Amniotic epithelial cell (primary cell): ENCODE results near the gene STXBP6.
"Not testable (repeated sequence)": the region's sequence is repeated elsewhere in the genome, so short reads cannot be mapped to it uniquely, and the experiment has no call there.

Experiments used
- DNase-seq: peaks from one replicate; pipeline ENCODE4 v3.0.0-alpha.2; 2010; ENCODE audit warnings: low read depth

Gene STXBP6

DNA sequence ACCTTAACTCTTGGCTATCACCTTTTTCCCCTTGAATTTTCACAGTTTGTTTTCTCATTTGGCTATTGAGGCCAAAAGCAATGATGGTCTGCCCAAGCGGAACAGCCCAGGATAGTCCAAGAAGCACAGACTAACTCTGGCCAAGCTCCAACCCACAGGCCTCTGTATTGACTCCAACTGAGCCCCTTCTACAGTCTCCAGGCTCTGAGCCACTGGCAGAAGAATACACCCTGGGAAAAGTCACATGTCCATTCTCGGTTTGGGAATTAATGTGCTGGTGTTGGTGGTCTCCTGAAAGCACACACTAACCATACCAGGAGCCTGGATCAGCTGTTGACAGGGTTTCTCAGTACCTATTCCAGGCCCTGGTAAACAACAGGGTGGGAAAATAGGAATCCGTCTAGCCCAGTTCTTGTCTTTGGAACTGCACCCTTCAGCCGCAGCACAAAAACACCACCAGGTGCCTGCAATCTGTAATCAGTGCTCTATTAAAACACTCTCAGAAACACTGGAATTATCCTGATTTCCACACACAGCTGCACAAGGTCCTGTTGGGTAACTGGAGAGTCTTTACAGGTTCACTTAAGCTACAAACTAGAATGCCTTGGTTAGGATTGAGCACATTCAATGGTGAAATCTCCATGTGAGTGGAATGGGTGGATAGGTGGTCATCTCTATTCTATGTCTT, 63.6 kb downstream of the STXBP6 start:
- DNase-seq, result peak; percentile 34

DNA sequence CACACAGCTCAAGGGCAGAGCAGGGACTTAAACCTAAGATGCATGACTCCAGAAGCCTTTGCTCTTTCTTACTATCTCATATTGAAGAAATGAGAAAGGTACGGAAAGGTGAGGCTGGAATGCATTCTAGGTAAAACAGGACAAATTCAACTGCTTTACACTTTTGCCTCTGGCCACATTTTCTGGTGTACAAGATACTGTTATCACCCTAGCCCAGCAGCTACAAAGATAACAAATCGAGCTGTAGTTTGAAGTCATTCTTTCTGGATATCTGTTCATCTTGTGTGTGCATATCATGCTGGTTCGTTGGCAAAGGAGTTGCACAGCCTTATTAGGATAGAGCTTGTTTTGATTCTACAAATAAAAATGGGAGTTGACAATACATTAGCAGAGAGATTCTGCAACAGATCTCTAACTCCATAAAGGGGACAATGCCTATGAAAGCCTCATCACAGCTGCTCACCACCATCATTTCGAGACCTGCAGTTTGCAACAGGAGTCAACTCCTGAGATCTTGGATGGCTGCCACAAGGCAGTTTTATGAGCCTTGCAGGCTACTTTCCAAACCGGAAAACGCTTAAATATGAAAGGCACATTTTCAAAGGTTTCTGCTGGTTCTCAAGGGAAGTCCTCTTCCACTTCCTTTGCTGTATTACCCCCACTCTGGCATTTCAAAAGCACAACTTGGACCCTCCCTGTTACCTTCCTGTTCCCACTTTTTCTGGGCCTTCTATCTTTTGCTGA, 64.9 kb downstream of the STXBP6 start:
- peak; percentile 49 for DNase-seq

DNA sequence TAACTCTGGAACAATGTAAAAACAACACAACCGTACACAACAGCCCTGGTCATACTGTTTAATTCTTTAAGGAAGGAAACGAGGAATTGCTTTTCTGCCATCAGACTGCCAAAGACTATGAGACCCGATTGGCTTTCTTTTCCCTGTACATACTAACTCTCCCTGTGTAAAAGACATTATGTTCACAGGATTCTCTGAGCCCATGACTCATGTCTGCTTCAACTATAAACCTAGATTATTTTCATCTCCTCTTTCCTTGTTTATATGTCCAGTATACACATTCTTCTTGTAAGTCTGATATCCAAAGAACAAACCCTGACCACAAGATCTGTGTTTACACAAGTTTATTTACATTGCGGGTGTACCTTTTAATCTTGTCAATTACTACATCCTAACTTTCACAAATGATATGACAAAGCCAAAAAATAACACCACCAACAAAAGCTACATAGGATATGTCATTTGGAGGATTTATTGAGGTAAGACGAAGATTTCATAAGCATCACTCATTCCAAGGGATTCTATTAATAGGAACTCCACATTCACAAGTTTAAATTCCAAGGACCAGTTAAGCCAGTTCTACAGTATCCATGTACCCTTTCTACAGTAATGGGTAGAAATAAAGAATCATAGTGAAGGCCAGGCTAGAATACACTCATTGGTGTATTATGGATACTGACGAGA, 67.3 kb downstream of the STXBP6 start:
- peak; percentile 99 for DNase-seq

DNA sequence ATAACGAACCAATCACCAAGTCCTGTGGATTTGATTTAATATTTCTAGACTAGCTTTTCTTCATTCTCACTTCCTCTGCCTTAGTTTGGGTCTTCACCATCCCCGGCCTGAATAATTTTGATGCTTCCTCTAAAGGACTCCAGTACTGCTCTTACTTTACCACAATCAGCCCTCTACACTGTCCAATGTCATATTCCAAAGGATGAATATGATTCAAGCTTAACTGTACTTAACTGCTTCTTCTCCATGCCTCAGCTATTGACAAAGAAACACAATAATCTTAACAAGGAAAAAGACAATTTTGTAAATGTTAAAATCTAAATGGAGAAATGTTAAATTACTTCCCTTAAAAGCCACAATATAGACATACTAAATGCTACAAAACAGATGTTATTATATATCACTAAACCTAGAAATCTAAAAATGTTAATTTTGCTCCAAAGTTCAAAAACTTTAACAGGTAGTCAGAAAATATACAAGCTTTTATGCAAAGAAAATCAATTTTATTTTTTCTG, 70.2 kb downstream of the STXBP6 start:
- DNase-seq, result no peak

DNA sequence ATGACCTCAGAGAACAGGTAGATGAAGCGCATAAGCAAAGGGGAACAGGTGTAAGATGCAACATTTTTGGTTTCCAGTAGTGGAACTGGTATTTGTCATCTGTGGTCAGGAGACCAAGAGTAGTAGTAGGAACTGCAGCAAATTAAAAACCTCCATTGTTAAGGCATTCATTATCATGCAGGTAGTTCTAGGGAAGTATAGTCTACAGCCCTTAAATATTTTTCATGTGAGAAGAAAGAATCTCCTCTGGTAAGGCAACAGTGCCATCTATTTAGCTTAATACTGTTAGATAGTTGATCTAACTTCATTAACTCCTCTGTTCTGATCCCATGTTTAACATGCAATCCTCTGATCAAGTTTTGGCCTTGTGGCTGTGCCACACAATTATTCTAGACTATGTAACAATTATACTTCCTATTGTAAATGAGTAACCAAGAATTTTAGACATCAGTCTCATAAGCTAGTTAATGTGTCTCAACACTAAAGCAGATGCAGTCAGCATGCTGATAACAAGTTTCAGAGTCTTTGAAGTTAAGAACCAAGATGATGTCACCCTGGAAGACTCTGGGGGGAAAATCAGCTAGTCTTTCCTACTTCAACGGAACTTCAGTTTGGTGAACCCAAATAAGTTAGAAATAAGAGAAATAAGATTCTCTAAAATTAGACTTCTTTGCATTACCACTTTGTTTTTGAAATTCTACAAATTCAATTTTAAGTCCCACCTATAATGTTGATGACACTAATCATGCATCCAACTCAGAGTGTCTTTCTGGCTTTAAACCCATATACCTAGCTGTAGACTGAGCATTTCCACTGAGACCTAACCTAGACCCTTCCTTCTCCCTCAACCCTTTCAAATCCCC, 70.9 kb downstream of the STXBP6 start:
- DNase-seq, result peak; percentile 87

DNA sequence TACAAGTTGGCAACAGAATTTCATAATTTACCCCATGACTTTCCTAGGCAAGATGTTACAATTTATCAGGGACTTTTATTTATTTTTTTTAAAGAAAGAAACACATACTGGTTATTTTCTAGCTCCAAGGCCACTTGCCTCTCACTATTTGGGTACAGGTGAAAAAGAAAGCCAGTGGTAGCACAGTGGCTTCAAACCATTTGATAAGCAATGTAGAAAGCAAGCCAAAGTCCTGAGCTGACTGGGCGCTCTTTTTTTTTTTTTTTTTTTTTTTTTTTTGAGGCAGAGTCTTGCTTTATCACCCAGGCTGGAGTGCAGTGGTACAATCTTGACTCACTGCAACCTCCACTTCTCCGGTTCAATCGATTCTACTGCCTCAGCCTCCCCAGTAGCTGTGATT, 73.3 kb downstream of the STXBP6 start:
- DNase-seq, result no peak

DNA sequence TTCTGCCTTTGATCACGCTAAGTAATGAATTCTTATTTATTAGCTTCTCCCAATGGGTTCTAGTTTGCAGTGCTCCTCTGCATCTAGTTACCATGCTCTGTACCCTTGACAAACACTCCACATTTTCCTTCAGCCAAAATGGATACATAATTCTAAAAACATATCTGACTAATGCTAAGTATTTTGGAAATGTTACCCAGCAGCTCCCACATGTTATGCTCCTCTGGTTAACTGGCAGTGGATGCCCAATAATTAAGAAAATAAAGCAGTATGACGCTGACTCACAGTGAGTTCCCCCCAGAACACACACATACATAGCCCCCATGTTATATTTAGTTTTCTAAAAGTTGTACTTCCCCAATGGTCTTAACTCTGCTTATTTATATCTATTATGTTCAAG, 74.6 kb downstream of the STXBP6 start:
- no peak for DNase-seq

DNA sequence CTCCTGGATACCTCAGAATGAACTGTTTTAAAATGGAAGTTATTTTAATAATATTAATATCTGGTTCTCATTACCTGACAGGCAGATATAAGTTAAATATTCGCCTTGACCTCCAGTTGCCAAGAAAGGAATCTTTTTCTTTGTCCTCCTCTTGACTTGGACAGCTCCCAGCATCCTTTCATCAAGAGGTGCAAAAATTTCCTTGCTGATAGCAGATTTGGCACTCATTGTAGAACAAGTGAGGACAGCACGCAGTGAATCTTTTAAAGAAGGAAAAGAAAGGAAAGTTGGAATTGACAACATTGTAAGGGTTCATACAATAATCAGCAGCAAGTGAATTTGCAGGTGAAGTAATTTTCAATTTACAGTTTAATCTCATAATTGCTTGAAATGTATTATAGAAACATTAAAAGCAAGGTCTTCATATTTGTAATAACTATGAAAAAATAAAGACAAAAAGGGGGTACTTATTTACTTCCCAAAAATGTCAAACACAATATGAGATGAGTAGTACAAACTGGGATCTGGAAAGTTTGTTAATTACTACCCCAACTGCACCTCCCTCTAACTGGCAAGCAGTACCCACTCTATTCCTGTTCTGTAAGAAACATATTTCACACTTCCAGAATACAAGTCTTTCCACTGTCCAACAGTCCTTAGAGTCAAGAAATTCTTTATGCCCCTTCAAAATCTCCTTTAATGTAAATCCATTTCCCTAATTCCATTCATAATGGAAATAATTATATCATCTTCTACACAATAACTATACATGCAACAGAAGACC, 75.2 kb downstream of the STXBP6 start:
- no peak for DNase-seq

DNA sequence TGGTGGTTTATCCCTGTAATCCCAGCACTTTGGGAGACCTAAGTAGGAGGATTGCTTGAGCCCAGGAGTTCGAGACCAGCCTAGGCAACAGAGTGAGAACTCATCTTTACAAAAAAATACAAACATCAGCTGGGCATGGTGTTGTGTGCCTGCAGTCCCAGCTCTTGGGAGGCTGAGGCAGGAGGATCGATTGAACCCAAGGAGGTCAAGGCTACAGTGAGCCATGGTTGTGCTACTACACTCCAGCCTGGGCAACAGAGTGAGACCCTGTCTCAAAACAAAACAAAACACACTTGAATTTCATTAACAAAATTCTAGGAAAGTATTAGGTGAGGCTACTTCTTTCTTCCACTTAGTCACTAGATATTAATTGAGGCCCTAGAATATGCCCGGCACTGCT, 77.1 kb downstream of the STXBP6 start:
- no peak for DNase-seq

DNA sequence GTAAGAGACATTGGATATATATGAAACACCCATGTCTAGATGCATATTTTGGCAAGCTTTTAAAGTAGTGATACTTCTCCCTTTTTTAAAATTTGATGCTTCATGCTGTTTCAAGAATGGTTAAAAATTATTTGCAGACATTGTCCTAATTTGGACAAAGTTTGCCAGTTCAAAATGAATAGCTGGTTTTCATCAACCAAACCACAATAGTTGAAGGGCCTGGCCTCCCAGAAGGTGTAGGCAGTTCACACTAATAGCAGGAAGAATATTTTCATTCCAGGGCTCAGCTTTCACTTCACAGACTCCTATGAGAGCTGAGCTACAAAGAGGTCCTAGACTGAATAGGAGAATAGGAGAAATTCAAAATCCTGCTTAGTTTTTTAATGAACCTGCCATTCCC, 78.7 kb downstream of the STXBP6 start:
- peak; percentile 39 for DNase-seq

DNA sequence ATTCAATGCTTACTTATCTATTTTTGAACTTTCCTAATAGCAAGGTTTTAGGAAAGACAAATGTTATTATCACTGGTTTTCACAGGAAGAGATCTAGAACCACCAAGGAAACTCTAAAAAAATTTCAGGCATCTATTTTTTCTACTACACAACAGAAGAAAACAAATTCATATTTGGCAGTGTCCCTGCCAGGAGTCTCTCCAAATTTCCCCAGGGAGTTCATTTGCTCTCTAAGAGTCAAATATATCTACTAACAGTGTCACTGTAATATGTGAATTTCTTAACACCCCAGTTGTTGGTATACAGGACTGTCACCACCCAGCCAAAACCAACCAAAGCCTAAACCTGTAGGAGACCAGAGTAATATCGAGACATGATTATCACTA, 83.4 kb downstream of the STXBP6 start:
- DNase-seq, result no peak

DNA sequence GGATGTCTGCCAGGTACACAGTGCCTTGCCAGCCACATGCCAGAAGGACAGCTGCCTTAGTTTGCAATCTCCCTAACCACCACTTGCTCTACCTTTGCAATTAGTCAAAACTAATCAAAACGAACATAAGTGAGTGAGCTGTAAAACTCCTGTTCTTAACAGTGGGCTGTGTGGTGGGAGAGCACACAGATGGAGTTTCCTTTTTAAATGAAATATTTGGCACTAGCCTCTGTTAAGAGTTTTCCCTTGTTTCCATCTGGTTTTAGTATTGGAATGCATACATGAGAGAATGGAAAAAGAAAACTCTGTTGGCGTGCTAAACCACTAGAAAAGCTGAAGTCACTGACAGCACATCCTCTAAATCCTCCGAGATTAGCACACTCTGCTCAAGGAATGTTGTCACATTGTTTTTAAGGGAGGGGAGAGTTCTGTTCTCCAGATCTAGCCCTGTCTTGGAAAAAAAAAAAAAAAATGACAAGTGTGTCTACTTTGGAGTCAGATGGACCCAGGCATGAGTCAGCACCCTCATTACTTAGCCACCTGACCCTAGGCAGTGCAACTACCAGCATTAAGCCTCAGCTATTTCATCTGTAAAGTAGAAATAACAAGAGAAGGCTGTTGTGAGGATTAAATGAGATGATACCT, 83.9 kb downstream of the STXBP6 start:
- DNase-seq, result peak; percentile 94

DNA sequence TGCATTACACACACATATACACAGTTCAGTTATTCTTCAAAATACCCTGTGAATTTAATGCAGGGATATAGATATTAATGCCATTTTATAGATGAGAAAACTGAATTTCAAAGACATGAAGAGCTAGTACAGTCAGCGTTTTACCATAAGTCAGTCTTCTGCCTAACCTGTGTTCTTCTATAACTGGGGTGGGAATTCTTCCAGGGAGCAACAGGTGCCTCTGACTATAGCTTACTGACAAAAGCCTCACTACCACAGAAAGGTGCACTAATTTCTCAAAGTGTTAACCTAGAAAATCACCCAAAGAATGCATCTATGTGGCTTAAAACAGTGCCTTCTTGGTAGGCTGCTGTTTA, 84.4 kb downstream of the STXBP6 start:
- DNase-seq, result no peak

DNA sequence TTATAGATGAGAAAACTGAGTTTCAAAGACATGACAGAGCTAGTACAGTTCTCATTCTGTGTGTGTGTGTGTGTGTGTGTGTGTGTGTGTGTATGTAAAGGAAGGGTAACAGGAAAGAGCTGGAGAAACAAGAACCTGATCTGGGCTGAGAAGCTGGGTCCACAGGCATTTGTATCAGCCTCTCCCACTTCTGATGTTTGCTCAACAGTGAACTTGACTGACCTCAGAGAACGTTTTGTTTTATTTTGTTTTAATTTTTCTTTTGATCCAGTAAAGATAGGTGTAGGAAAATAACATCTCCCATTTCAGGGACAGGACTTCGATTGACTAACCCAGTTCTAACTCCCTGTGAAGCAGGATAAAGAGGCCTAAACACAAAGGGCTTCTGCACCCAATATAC, 85.4 kb downstream of the STXBP6 start:
- peak; percentile 39 for DNase-seq

DNA sequence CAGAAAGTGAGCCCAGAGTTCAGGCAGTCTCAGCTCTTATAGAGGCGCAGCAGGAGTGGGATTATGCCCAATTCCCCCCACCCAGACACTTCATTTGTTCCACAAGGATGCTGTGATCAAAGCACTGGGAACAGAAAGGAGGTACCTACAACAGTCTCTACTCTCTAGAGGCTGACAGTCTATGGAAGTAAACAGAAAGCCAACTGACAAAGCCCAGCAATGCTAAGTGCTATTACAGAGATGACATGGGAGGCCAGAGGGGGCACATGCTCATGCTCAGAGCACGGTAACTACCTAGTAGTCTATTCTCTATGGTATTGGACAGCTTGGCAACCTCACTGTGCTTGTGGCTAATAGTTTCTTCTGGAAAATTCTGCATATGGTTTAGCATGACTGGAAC, 85.9 kb downstream of the STXBP6 start:
- DNase-seq, result no peak

DNA sequence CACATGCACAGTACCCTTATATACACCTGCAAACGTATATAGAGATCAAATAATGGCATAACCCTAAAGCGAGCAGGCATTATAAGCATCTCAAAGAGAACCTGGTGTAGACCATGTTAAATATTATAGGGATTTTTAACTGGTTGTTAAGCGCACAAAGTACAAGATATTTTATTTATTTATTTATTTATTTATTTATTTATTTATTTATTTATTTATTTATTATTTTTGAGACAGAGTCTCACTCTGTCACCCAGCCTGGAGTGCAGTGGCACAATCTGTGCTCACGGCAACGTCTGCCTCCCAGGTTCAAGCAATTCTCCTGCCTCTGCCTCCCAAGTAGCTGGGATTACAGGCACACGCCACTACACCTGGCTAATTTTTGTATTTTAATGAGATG, 87.8 kb downstream of the STXBP6 start:
- not testable (repeated sequence) for DNase-seq

DNA sequence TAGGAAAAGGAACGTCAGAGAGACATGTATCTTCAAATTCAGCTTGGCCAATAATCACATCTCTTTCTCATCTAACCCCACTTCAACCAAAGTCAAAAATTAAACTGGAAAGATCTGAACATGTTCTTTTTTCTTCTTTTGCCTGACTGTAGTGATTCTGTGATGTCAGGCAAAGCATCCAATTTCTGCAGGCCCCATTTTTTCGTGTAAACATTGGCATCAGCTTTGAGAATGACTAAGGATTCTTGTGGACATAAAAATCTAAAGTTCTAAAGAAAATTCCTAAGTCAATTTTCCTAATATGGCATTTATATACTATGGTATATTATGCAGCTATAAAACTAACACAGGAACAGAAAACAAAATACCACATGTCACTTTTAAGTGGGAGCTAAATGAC, 89.1 kb downstream of the STXBP6 start:
- no peak for DNase-seq

DNA sequence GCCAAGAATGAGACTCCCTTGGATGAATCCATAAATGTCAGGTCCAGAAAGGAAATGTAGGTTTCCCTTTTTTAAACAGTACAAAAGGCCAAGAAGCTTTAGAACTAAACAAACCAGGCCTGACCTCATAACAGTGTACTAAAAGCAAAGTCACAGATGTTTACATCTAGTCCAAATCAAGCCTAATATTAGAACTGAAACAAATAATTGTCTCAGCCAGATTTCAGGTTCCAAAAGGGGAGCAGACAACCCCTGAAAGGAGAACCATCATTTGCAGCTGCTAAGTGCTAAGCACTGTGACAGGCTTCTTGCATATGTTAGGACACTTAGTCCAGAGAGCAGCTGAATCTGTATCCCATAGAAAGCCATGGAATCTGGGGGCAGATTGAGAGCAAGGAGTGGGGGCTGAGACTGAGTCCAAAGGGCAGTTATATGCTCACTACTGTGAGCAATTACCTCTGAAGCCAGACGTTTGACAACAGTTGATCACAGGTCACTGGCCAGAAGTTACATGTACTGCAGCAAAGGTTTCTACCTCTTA, 90.1 kb downstream of the STXBP6 start:
- DNase-seq, result no peak

DNA sequence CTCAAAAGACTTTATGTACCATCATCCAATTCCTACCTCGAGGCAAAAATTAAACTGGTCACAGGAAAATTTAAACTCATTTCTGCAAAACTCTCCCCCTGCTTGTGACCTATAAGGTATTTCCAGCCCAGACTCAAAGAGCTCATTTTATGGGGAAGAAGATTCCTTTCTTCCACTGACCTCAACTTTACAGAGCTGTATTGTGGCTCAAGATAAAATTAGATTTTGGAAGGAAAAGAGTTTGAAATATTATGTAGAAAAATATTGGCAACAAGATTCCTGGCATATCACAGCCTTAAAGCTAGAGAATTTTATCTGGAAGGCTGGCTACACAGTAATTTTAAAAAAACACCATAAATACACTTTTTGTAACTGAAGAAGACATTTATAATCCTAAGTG, 91.7 kb downstream of the STXBP6 start:
- DNase-seq, result peak; percentile 20

DNA sequence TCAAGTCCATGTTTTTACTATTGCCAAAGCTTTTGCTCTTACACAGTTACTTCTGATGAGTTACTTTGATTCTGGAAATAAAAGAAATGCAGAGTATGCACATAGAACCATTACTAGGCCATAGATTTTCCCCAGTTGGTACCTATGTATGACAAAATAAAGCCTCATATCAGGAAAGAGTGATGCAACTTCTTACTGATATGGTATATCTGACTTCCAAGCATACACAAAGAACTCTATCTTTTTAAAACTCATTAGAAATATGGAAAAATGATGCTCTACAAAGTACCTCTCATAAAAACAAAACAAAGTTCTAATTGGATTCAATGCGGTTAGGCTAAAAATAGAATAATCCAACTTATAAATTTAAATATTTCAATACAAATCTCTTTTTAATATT, 92.1 kb downstream of the STXBP6 start:
- DNase-seq, result no peak

DNA sequence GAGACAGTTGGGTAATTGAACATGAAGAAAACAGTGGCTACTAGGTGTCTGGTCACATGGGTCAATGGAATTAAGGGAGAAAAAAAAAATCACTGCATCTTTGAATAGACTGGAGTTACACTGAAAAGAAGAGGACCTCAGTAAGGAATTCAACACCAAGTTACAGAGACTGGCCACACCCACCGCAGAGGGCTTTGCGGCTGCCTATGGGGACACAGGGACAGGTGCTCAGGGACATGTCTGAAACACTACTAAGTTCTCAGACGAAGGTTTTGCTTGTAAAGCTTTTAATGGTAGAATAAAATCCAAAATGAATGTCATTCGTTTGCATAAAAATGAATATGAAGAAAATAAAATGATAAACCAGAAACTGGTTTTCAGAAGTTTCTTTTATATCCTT, 93.8 kb downstream of the STXBP6 start:
- no peak for DNase-seq
